Stimulated activated naive B cell treated with anti-CD40 and anti-IgM and Interleukin-4, amounts not matched to agents 10 μg/mL and 1 μg/mL and 100 μg/mL, for 72 hours (primary cell): Measurements from ENCODE around the gene FOXL3.

ENCODE experiments used
- ATAC-seq, 2 donors: fragments of 150-1000 bp; cut with Tn5 transposase; replicated peaks; 2 replicates each; pipeline ENCODE4 v1.10.0; 2021; ENCODE audit warnings: moderate library complexity in 1 of 2
- DNase-seq: peaks from one replicate; pipeline ENCODE4 v3.0.0; 2021
- H3K27ac Mint-ChIP-seq: one replicate; pipeline ENCODE4 v1.8.0; 2022; ENCODE audit warnings: mild to moderate bottlenecking, mixed read lengths
- H3K27me3 Mint-ChIP-seq, 2 donors: one replicate each; pipeline ENCODE4 v1.8.0; 2022; ENCODE audit warnings: mixed read lengths in 2 of 2
- H3K36me3 Mint-ChIP-seq, 2 donors: one replicate each; pipeline ENCODE4 v1.8.0; 2022; ENCODE audit warnings: mixed read lengths in 2 of 2, mild to moderate bottlenecking in 1 of 2
- H3K4me1 Mint-ChIP-seq, 2 donors: one replicate each; pipeline ENCODE4 v1.8.0; 2022; ENCODE audit warnings: mixed read lengths in 2 of 2, mild to moderate bottlenecking in 1 of 2
- H3K4me3 Mint-ChIP-seq, 2 donors: one replicate each; pipeline ENCODE4 v1.8.0; 2022; ENCODE audit warnings: mild to moderate bottlenecking in 2 of 2, mixed read lengths in 2 of 2, moderate library complexity in 1 of 2
- H3K9me3 Mint-ChIP-seq, 2 donors: one replicate each; pipeline ENCODE4 v1.8.0; 2022; ENCODE audit warnings: mixed read lengths in 2 of 2, mild to moderate bottlenecking in 1 of 2

Gene FOXL3

GRCh38 chr7:269721-270120 is 20.2 kb upstream of the FOXL3 start:
- DNase-seq (no peak), ATAC-seq (no peak)
- H3K27ac Mint-ChIP-seq = no peak overlapping the region
- H3K9me3 Mint-ChIP-seq = peaks cover 11 to 12% of the 10 kb centered on the region in 2 donors
- H3K4me3 Mint-ChIP-seq = no peak overlapping the region
- peaks cover 0 to 1% of the 10 kb centered on the region in 2 donors for H3K4me1 Mint-ChIP-seq
- H3K27me3 Mint-ChIP-seq = peaks cover 8 to 12% of the 10 kb centered on the region in 2 donors
- H3K36me3 Mint-ChIP-seq = peaks cover 6% of the 10 kb centered on the region in 2 donors

- no peak for DNase-seq
- ATAC-seq = no peak
- peaks cover 0 to 1% of the 10 kb centered on the region in 2 donors for H3K4me1 Mint-ChIP-seq
- peaks cover 11 to 14% of the 10 kb centered on the region in 2 donors for H3K9me3 Mint-ChIP-seq
- peaks cover 8 to 12% of the 10 kb centered on the region in 2 donors for H3K27me3 Mint-ChIP-seq
- H3K27ac Mint-ChIP-seq = no peak overlapping the region
- H3K36me3 Mint-ChIP-seq = peaks cover 6% of the 10 kb centered on the region in 2 donors
- no peak overlapping the region for H3K4me3 Mint-ChIP-seq
Measured at GRCh38 chr7:270351-270983, 19.5 kb upstream of the FOXL3 start.

DNA sequence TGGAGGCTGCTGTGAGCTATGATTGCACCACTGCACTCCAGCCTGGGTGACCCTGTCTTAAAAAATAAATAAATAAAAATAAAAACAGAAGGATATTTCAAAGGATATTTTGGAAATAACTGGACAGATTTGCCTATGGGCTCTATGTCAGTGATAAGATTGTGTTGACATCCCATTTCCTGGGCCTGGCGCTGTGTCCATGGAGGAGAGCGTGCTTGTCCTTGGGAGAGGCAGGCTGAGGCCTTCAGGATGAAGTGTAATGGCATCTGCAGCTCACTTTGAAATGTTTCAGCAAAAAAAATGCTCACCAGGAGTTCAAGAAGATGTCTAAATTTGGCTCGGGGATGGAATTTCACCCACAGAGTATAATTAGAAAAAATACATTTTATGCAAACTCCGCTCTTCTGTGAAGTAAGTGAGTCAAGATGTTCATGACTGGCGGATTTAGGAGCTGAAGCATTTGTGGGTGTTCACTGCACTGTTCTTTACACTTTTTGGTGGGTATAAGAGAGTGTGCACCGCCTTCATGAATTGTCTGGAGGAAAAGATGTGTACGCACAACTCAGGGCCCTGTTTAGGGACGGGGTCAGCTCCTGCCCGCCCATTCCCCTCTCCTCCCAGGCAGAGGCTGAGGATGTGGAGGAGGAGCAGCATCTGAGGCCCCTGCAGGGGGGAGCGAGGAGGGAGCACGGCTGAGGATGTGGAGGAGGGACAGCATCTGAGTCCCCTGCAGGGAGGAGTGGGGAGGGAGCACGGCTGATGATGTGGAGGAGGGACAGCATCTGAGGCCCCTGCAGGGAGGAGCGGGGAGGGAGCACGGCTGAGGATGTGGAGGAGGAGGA is 18.5 kb upstream of the FOXL3 start:
- no peak overlapping the region for H3K27ac Mint-ChIP-seq
- no peak for DNase-seq
- no peak for ATAC-seq
- peaks cover 8 to 12% of the 10 kb centered on the region in 2 donors for H3K27me3 Mint-ChIP-seq
- peaks cover 11 to 16% of the 10 kb centered on the region in 2 donors for H3K9me3 Mint-ChIP-seq
- peaks cover 0 to 1% of the 10 kb centered on the region in 2 donors for H3K4me1 Mint-ChIP-seq
- H3K4me3 Mint-ChIP-seq = no peak overlapping the region
- H3K36me3 Mint-ChIP-seq = peaks cover 6% of the 10 kb centered on the region in 2 donors

- Mint-ChIP-seq H3K4me1 (peaks cover 0 to 1% of the 10 kb centered on the region in 2 donors), H3K27me3 (peaks cover 9 to 13% of the 10 kb centered on the region in 2 donors), H3K4me3 (no peak overlapping the region), H3K9me3 (peaks cover 11 to 16% of the 10 kb centered on the region in 2 donors), H3K36me3 (peaks cover 6% of the 10 kb centered on the region in 2 donors), H3K27ac (no peak overlapping the region)
- ATAC-seq (no peak), DNase-seq (no peak)
Measured at GRCh38 chr7:272108-272615, 17.8 kb upstream of the FOXL3 start.

DNA sequence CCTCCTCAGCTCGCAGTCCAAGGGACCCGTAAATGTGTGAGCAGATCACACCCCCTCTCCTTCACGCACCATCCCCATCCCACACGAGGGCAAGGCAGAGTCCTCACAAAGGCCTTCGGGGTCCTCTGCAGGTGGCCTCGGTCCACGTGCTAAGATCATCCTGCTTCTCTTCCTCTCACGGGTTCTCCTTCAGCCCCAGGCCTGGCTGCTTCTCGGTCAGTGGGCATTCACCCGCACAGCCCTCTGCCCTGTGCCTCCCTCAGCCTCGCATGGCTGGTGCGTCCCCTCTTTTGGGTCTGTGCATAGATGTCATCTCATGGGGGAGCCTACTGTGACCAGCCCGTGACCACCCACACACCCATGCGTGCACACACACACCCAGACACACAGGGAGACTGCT is 17.3 kb upstream of the FOXL3 start:
- H3K36me3 Mint-ChIP-seq = peaks cover 6% of the 10 kb centered on the region in 2 donors
- DNase-seq = no peak
- H3K9me3 Mint-ChIP-seq = peaks cover 11 to 15% of the 10 kb centered on the region in 2 donors
- no peak for ATAC-seq
- H3K27ac Mint-ChIP-seq = no peak overlapping the region
- peaks cover 0 to 1% of the 10 kb centered on the region in 2 donors for H3K4me1 Mint-ChIP-seq
- peaks cover 13 to 17% of the 10 kb centered on the region in 2 donors for H3K27me3 Mint-ChIP-seq
- H3K4me3 Mint-ChIP-seq = no peak overlapping the region

DNA sequence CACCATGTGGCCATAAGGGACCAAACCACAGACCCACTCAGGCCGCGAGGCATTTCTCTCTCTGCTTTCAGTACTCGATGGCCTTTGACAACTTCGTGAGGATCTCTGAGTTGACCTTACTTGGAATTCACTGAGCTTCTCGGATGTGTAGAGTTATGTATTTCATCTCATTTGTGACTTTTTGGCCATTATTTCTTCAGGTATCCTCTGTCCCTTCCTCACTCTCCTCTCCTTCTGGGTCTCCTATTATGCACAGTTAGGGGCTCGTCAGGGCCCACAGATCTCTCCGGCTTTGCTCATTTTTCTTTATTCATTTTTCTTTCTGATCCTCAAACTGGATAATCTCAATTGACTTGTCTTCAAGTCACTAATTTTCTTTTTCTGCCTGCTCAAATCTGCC is 16.6 kb upstream of the FOXL3 start:
- peaks cover 11 to 16% of the 10 kb centered on the region in 2 donors for H3K9me3 Mint-ChIP-seq
- no peak overlapping the region for H3K27ac Mint-ChIP-seq
- H3K4me3 Mint-ChIP-seq = no peak overlapping the region

GRCh38 chr7:274266-274665 is 15.7 kb upstream of the FOXL3 start:
- H3K27me3 Mint-ChIP-seq = peaks cover 13 to 21% of the 10 kb centered on the region in 2 donors
- DNase-seq = no peak
- peaks cover 6% of the 10 kb centered on the region in 2 donors for H3K36me3 Mint-ChIP-seq
- peaks cover 0 to 1% of the 10 kb centered on the region in 2 donors for H3K4me1 Mint-ChIP-seq
- ATAC-seq = no peak
- no peak overlapping the region for H3K27ac Mint-ChIP-seq
- H3K9me3 Mint-ChIP-seq = peaks cover 11 to 16% of the 10 kb centered on the region in 2 donors
- H3K4me3 Mint-ChIP-seq = no peak overlapping the region

More for the DNA sequence above, 16.6 kb upstream of the FOXL3 start:
- ATAC-seq (no peak), DNase-seq (no peak)
- Mint-ChIP-seq H3K4me1 (peaks cover 0 to 1% of the 10 kb centered on the region in 2 donors), H3K27me3 (peaks cover 13 to 21% of the 10 kb centered on the region in 2 donors), H3K36me3 (peaks cover 6% of the 10 kb centered on the region in 2 donors)

DNA sequence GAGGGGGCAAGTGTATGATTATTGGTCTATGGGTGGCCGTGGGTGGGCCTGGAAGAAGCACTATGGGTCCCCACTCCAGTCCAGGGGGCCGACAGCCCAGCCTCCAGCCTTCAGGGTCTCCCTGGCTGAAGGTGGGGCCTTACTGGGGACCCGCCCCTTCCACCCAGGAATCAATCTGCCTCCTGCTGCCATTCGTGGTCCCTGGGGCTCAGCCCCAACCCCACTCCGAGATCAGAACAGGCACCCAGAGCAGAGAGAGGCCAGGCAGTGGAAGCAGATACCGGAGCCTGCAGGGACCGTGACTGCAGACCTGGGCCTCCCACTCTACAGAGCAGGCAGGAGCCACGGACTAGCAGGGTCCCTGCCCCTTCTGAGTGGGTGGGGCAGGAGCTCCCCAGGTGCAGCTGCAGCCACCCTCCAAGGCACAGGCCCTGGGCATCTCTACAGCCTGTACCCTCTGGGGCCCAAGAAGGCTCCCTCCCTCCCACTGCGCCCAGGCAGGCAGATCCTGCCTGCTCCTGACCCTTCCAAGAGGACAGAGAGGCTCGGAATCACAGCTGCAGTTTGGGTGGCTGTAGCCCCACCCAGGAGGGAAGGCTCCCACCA is 13.6 kb upstream of the FOXL3 start:
- Mint-ChIP-seq H3K36me3 (peaks cover 6% of the 10 kb centered on the region in 2 donors), H3K27me3 (peaks cover 22 to 29% of the 10 kb centered on the region in 2 donors), H3K4me3 (no peak overlapping the region), H3K9me3 (peaks cover 11 to 16% of the 10 kb centered on the region in 2 donors), H3K4me1 (peaks cover 0 to 1% of the 10 kb centered on the region in 2 donors), H3K27ac (no peak overlapping the region)
- ATAC-seq = no peak
- no peak for DNase-seq

DNA sequence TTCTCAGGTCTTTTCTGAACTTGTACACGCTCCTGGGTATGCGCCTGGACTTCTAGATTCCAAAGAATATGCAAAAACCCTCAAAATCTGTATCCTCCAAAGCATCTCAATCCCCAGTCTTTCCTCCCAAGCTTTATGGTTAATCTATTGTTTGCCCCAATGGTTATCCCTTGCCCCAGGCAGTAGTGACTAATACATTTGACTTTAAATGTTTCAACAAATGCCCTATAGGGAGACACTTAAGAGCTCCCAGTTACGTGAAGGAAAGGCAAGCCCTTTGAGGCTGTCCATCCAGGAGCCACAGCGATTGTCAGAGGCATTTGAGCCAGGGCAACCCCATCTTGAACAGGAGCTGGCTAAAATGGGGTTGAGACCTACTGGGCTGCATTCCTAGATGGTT is 12.7 kb upstream of the FOXL3 start:
- no peak for ATAC-seq
- no peak for DNase-seq
- Mint-ChIP-seq H3K4me3 (no peak overlapping the region), H3K36me3 (peaks cover 6% of the 10 kb centered on the region in 2 donors), H3K9me3 (peaks cover 11 to 18% of the 10 kb centered on the region in 2 donors), H3K4me1 (peaks cover 0 to 1% of the 10 kb centered on the region in 2 donors), H3K27me3 (peaks cover 28 to 33% of the 10 kb centered on the region in 2 donors), H3K27ac (no peak overlapping the region)

GRCh38 chr7:278081-278480 is 11.9 kb upstream of the FOXL3 start:
- H3K4me1 Mint-ChIP-seq = no peaks in the 10 kb centered on the region
- ATAC-seq = no peak
- peaks cover under 1 to 3% of the 10 kb centered on the region in 2 donors for H3K36me3 Mint-ChIP-seq
- no peak for DNase-seq
- no peak overlapping the region for H3K27ac Mint-ChIP-seq
- H3K27me3 Mint-ChIP-seq = peaks cover 28 to 29% of the 10 kb centered on the region in 2 donors
- no peak overlapping the region for H3K4me3 Mint-ChIP-seq
- peaks cover 5 to 12% of the 10 kb centered on the region in 2 donors for H3K9me3 Mint-ChIP-seq

GRCh38 chr7:279821-280220 is 10.1 kb upstream of the FOXL3 start:
- no peak for DNase-seq
- peaks cover 0 to 8% of the 10 kb centered on the region in 2 donors for H3K9me3 Mint-ChIP-seq
- no peak overlapping the region for H3K27ac Mint-ChIP-seq
- H3K27me3 Mint-ChIP-seq = peaks cover 28 to 29% of the 10 kb centered on the region in 2 donors
- no peaks in the 10 kb centered on the region for H3K4me1 Mint-ChIP-seq
- no peaks in the 10 kb centered on the region for H3K36me3 Mint-ChIP-seq
- no peak for ATAC-seq
- no peak overlapping the region for H3K4me3 Mint-ChIP-seq

GRCh38 chr7:280461-280860 is 9.5 kb upstream of the FOXL3 start:
- peaks cover 33 to 34% of the 10 kb centered on the region in 2 donors for H3K27me3 Mint-ChIP-seq
- no peak overlapping the region for H3K27ac Mint-ChIP-seq
- no peaks in the 10 kb centered on the region for H3K36me3 Mint-ChIP-seq
- H3K4me3 Mint-ChIP-seq = no peak overlapping the region
- no peak for ATAC-seq
- no peak for DNase-seq
- no peaks in the 10 kb centered on the region for H3K4me1 Mint-ChIP-seq
- H3K9me3 Mint-ChIP-seq = peaks cover 0 to 6% of the 10 kb centered on the region in 2 donors

GRCh38 chr7:281637-282036 is 8.3 kb upstream of the FOXL3 start:
- no peak for ATAC-seq
- H3K27me3 Mint-ChIP-seq = peaks cover 38 to 41% of the 10 kb centered on the region in 2 donors
- no peaks in the 10 kb centered on the region for H3K4me1 Mint-ChIP-seq
- H3K4me3 Mint-ChIP-seq = no peak overlapping the region
- H3K9me3 Mint-ChIP-seq = peaks cover 0 to 4% of the 10 kb centered on the region in 2 donors
- H3K27ac Mint-ChIP-seq = no peak overlapping the region
- no peak for DNase-seq
- H3K36me3 Mint-ChIP-seq = no peaks in the 10 kb centered on the region

DNA sequence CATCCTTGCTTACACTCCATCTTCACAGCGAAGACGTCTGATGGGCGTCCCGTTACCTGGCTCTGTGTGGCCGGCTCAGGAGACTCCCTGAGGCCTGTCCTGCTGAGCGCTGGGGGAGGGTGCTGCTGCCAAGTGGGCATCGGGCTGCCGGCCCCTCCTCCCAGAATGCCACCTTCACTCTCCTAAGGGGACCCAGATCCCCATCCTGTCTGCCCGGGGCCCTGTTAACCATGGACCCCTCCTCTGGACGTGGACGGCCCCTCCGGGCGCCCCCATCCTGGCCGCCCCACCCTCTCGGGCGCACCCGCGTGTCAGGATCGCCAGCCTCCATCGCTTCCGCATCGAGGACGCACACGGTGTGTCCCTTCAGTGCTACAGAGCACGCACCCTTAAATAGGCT is 7.3 kb upstream of the FOXL3 start:
- H3K36me3 Mint-ChIP-seq = no peaks in the 10 kb centered on the region
- H3K4me1 Mint-ChIP-seq = no peaks in the 10 kb centered on the region
- no peak for ATAC-seq
- H3K27ac Mint-ChIP-seq = no peak overlapping the region
- peaks cover 0 to 4% of the 10 kb centered on the region in 2 donors for H3K9me3 Mint-ChIP-seq
- peaks cover 34 to 41% of the 10 kb centered on the region in 2 donors for H3K27me3 Mint-ChIP-seq
- DNase-seq = no peak
- no peak overlapping the region for H3K4me3 Mint-ChIP-seq
